ENCODE data around the gene HLTF. TPM values are rescaled to one million over a fixed set of nuclear protein-coding genes. Genes with fewer than 3 reads are reported as not detected.

The HLTF gene
- total and polyA plus RNA-seq, 4 experiments from 2014 or later = 15.0 to 22.8 (median 18.6) TPM

- Mint-ChIP-seq H3K27me3 (no peaks in the 10 kb centered on the region), H3K9me3 (no peaks in the 10 kb centered on the region), H3K27ac (no peak overlapping the region), H3K4me1 (peaks cover 6 to 12% (median 9%) of the 10 kb centered on the region in 4 donors), H3K4me3 (no peak overlapping the region), H3K36me3 (peaks cover 12 to 31% of the 10 kb centered on the region in 2 donors)
- Histone ChIP-seq H3K9me3 (ENCODE audit: control insufficient read depth in 1 of 2, low read length in 2 of 2) (no peaks in the 10 kb centered on the region), H3K4me3 (ENCODE audit: low read length in 2 of 2) (no peak overlapping the region), H3K27me3 (ENCODE audit: insufficient read depth, low read length) (no peaks in the 10 kb centered on the region), H3K4me1 (ENCODE audit: insufficient read depth, low read length) (peaks cover 9% of the 10 kb centered on the region), H3K36me3 (ENCODE audit: insufficient read depth, low read length) (no peaks in the 10 kb centered on the region), H3K27ac (ENCODE audit: low read depth, low read length) (no peak overlapping the region)
- no peak for DNase-seq
- POLR2A ChIA-PET (ENCODE audit: partially characterized antibody) = no interaction called here
- CTCF ChIA-PET (ENCODE audit: partially characterized antibody) = no interaction called here
- intact Hi-C loops (cut with micrococcal nuclease) = no loop called here
Measured at GRCh38 chr3:149038322-149038721, 48.0 kb downstream of the HLTF start.

GRCh38 chr3:149037684-149038083 lies 48.6 kb downstream of the HLTF start:
- H3K9me3 ChIP-seq (ENCODE audit: control insufficient read depth in 1 of 2, low read length in 2 of 2) = no peaks in the 10 kb centered on the region
- no peaks in the 10 kb centered on the region for H3K27me3 ChIP-seq (ENCODE audit: insufficient read depth, low read length)
- Mint-ChIP-seq H3K27me3 (no peaks in the 10 kb centered on the region), H3K27ac (peak overlapping the region in 1 of 7 donors; percentile 35), H3K4me1 (peaks cover 1 to 6% (median 4%) of the 10 kb centered on the region in 4 donors), H3K9me3 (no peaks in the 10 kb centered on the region), H3K4me3 (no peak overlapping the region), H3K36me3 (peaks cover 14 to 31% of the 10 kb centered on the region in 2 donors)
- H3K27ac ChIP-seq (ENCODE audit: low read depth, low read length) = no peak overlapping the region
- H3K4me1 ChIP-seq (ENCODE audit: insufficient read depth, low read length) = peaks cover 3% of the 10 kb centered on the region
- no peak overlapping the region for H3K4me3 ChIP-seq (ENCODE audit: low read length in 2 of 2)
- H3K36me3 ChIP-seq (ENCODE audit: insufficient read depth, low read length) = no peaks in the 10 kb centered on the region
- intact Hi-C loops (cut with micrococcal nuclease) = no loop called here
- ChIA-PET CTCF (ENCODE audit: partially characterized antibody) (no interaction called here), POLR2A (ENCODE audit: partially characterized antibody) (no interaction called here)
- DNase-seq = no peak

GRCh38 chr3:149031096-149031495 lies 55.2 kb downstream of the HLTF start:
- H3K36me3 ChIP-seq (ENCODE audit: insufficient read depth, low read length) = peaks cover 5% of the 10 kb centered on the region
- no peak for DNase-seq
- no peaks in the 10 kb centered on the region for H3K4me1 ChIP-seq (ENCODE audit: insufficient read depth, low read length)
- H3K27me3 Mint-ChIP-seq = no peaks in the 10 kb centered on the region
- no peak overlapping the region for H3K27ac Mint-ChIP-seq
- intact Hi-C loops (cut with micrococcal nuclease) = no loop called here
- H3K36me3 Mint-ChIP-seq = peaks cover 21 to 29% of the 10 kb centered on the region in 2 donors
- no peaks in the 10 kb centered on the region for H3K9me3 ChIP-seq (ENCODE audit: control insufficient read depth in 1 of 2, low read length in 2 of 2)
- H3K4me3 Mint-ChIP-seq = no peak overlapping the region
- ChIA-PET CTCF (ENCODE audit: partially characterized antibody) (interaction anchor here (1.0 kb wide), 1 partner anchor 9 kb away, joined by 3 read pairs; no protein-coding TSS in a partner anchor), POLR2A (ENCODE audit: partially characterized antibody) (no interaction called here)
- H3K27me3 ChIP-seq (ENCODE audit: insufficient read depth, low read length) = no peaks in the 10 kb centered on the region
- H3K27ac ChIP-seq (ENCODE audit: low read depth, low read length) = no peak overlapping the region
- H3K4me3 ChIP-seq (ENCODE audit: low read length in 2 of 2) = no peak overlapping the region
- H3K4me1 Mint-ChIP-seq = no peaks in the 10 kb centered on the region
- H3K9me3 Mint-ChIP-seq = no peaks in the 10 kb centered on the region

DNA sequence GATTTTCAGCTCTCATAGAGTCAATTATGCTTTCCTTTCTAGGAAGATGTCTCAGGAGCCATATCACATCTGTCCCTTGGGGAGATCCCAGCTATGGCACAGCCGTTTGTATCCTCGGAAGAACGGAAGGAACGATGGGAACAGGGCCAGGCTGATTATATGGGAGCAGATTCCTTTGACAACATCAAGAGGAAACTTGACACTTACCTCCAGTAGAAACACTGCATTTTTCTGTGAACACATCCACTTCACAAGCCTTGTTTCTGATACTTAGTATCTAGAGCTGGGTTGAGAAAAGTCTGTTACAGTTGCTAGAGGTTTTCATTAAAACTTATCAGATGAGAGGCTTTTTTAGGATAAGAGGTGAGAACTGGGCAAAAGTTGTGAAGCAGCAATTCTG lies 59.6 kb downstream of the HLTF start:
- POLR2A ChIA-PET (ENCODE audit: partially characterized antibody) = no interaction called here
- H3K4me1 Mint-ChIP-seq = no peaks in the 10 kb centered on the region
- peaks cover 28% of the 10 kb centered on the region for H3K36me3 ChIP-seq (ENCODE audit: insufficient read depth, low read length)

GRCh38 chr3:149023951-149024350 lies 62.4 kb downstream of the HLTF start:
- POLR2A ChIA-PET (ENCODE audit: partially characterized antibody) = no interaction called here
- Histone ChIP-seq H3K4me3 (ENCODE audit: low read length in 2 of 2) (no peak overlapping the region), H3K9me3 (ENCODE audit: control insufficient read depth in 1 of 2, low read length in 2 of 2) (no peaks in the 10 kb centered on the region), H3K27me3 (ENCODE audit: insufficient read depth, low read length) (no peaks in the 10 kb centered on the region), H3K36me3 (ENCODE audit: insufficient read depth, low read length) (peaks cover 31% of the 10 kb centered on the region), H3K27ac (ENCODE audit: low read depth, low read length) (no peak overlapping the region), H3K4me1 (ENCODE audit: insufficient read depth, low read length) (no peaks in the 10 kb centered on the region)
- DNase-seq = no peak
- Mint-ChIP-seq H3K27me3 (no peaks in the 10 kb centered on the region), H3K27ac (no peak overlapping the region), H3K36me3 (peaks cover 45 to 71% of the 10 kb centered on the region in 2 donors), H3K4me3 (no peak overlapping the region), H3K9me3 (no peaks in the 10 kb centered on the region), H3K4me1 (peaks cover 4 to 20% (median 8%) of the 10 kb centered on the region in 4 donors)
- CTCF ChIA-PET (ENCODE audit: partially characterized antibody) = no interaction called here
- intact Hi-C loops (cut with micrococcal nuclease) = no loop called here

More for the DNA sequence above, 59.6 kb downstream of the HLTF start:
- Histone ChIP-seq H3K9me3 (ENCODE audit: control insufficient read depth in 1 of 2, low read length in 2 of 2) (no peaks in the 10 kb centered on the region), H3K27me3 (ENCODE audit: insufficient read depth, low read length) (no peaks in the 10 kb centered on the region), H3K4me3 (ENCODE audit: low read length in 2 of 2) (no peak overlapping the region), H3K4me1 (ENCODE audit: insufficient read depth, low read length) (no peaks in the 10 kb centered on the region), H3K27ac (ENCODE audit: low read depth, low read length) (no peak overlapping the region)
- CTCF ChIA-PET (ENCODE audit: partially characterized antibody) = interaction anchor here (0.8 kb wide), 1 partner anchor 78 kb away, joined by 3 read pairs; no protein-coding TSS in a partner anchor
- H3K27ac Mint-ChIP-seq = peak overlapping the region in 5 of 7 donors; percentile 3 to 83 (median 19)
- no peaks in the 10 kb centered on the region for H3K27me3 Mint-ChIP-seq
- peaks cover 47 to 63% of the 10 kb centered on the region in 2 donors for H3K36me3 Mint-ChIP-seq
- H3K4me3 Mint-ChIP-seq = no peak overlapping the region
- intact Hi-C loops (cut with micrococcal nuclease) = no loop called here
- DNase-seq = no peak
- H3K9me3 Mint-ChIP-seq = no peaks in the 10 kb centered on the region

GRCh38 chr3:149021830-149022229 lies 64.5 kb downstream of the HLTF start:
- Mint-ChIP-seq H3K27me3 (no peaks in the 10 kb centered on the region), H3K36me3 (peaks cover 49 to 66% of the 10 kb centered on the region in 2 donors), H3K27ac (peak overlapping the region in 3 of 7 donors; percentile 7 to 56 (median 7)), H3K4me1 (peaks cover 4 to 26% (median 11%) of the 10 kb centered on the region in 4 donors), H3K4me3 (no peak overlapping the region), H3K9me3 (no peaks in the 10 kb centered on the region)
- intact Hi-C loops (cut with micrococcal nuclease) = no loop called here
- no peaks in the 10 kb centered on the region for H3K27me3 ChIP-seq (ENCODE audit: insufficient read depth, low read length)
- peaks cover 31% of the 10 kb centered on the region for H3K36me3 ChIP-seq (ENCODE audit: insufficient read depth, low read length)
- H3K4me3 ChIP-seq (ENCODE audit: low read length in 2 of 2) = no peak overlapping the region
- CTCF ChIA-PET (ENCODE audit: partially characterized antibody) = interaction anchor here (1.1 kb wide), 1 partner anchor 9 kb away, joined by 3 read pairs; no protein-coding TSS in a partner anchor
- H3K4me1 ChIP-seq (ENCODE audit: insufficient read depth, low read length) = no peaks in the 10 kb centered on the region
- no peak overlapping the region for H3K27ac ChIP-seq (ENCODE audit: low read depth, low read length)
- H3K9me3 ChIP-seq (ENCODE audit: control insufficient read depth in 1 of 2, low read length in 2 of 2) = no peaks in the 10 kb centered on the region
- POLR2A ChIA-PET (ENCODE audit: partially characterized antibody) = interaction anchor here (1.0 to 1.1 kb wide), 2 partner anchors 10 to 30 kb away, joined by 3 read pairs; no protein-coding TSS in a partner anchor
- no peak for DNase-seq

- Histone ChIP-seq H3K27me3 (ENCODE audit: insufficient read depth, low read length) (no peaks in the 10 kb centered on the region), H3K4me1 (ENCODE audit: insufficient read depth, low read length) (no peaks in the 10 kb centered on the region), H3K36me3 (ENCODE audit: insufficient read depth, low read length) (peaks cover 26% of the 10 kb centered on the region), H3K9me3 (ENCODE audit: control insufficient read depth in 1 of 2, low read length in 2 of 2) (no peaks in the 10 kb centered on the region), H3K27ac (ENCODE audit: low read depth, low read length) (no peak overlapping the region), H3K4me3 (ENCODE audit: low read length in 2 of 2) (no peak overlapping the region)
- peaks cover 9 to 33% (median 17%) of the 10 kb centered on the region in 4 donors for H3K4me1 Mint-ChIP-seq
- CTCF ChIA-PET (ENCODE audit: partially characterized antibody) = no interaction called here
- no peaks in the 10 kb centered on the region for H3K27me3 Mint-ChIP-seq
- no peak overlapping the region for H3K4me3 Mint-ChIP-seq
- intact Hi-C loops (cut with micrococcal nuclease) = no loop called here
- H3K36me3 Mint-ChIP-seq = peaks cover 47 to 64% of the 10 kb centered on the region in 2 donors
- POLR2A ChIA-PET (ENCODE audit: partially characterized antibody) = interaction anchor here (1.0 to 1.1 kb wide), 2 partner anchors 9 to 29 kb away, joined by 3 read pairs; no protein-coding TSS in a partner anchor
- DNase-seq = no peak
- peak overlapping the region in 5 of 7 donors; percentile 19 to 74 (median 29) for H3K27ac Mint-ChIP-seq
- H3K9me3 Mint-ChIP-seq = no peaks in the 10 kb centered on the region
Measured at GRCh38 chr3:149020839-149021252, 65.5 kb downstream of the HLTF start.

Measured in CD4-positive, alpha-beta memory T cell (primary cell).